Omental fat pad (tissue), 4 donors: Measurements from ENCODE around the gene ZSCAN20. TPM values are rescaled to one million over a fixed set of nuclear protein-coding genes. Genes with fewer than 3 reads are reported as not detected.

Source experiments
- ATAC-seq: fragments of 150-250 bp; one replicate; pipeline ENCODE4 v1.9.1; 2016; ENCODE audit warnings: mild to moderate bottlenecking, moderate library complexity; ENCODE audit not compliant: low FRiP score
- DNase-seq: peaks from one replicate; pipeline ENCODE4 v3.0.0-alpha.2; 2019; ENCODE audit warnings: low spot score
- CTCF ChIP-seq, 3 donors: fragments of 450-650 bp; IDR thresholded peaks; one replicate each; pipeline ENCODE4 v1.5.1; 2016 to 2017; ENCODE audit warnings: antibody characterized with exemption in 3 of 3, mild to moderate bottlenecking in 3 of 3, moderate library complexity in 2 of 3
- total RNA-seq, 4 donors: library from RNA; depleted of rRNA; stranded (reverse); fragments of >200 nt; gene quantifications; one replicate each; pipeline ENCODE4 v1.1.0, GENCODE V29; 2016

The ZSCAN20 gene
- total RNA-seq, 4 donors from 2014 or later: 2.2 to 7.4 (median 3.9) TPM

- no peak for TF ChIP-seq CTCF (IDR thresholded peaks at IDR 0.05)
- ATAC-seq (no peak), DNase-seq (no peak)
These were observed 52.1 kb downstream of the ZSCAN20 start for GRCh38 chr1:33524586-33524985.

- no peak for DNase-seq
- ATAC-seq: no peak
- TF ChIP-seq CTCF (IDR thresholded peaks at IDR 0.05): no peak
These were observed 55.5 kb downstream of the ZSCAN20 start for GRCh38 chr1:33527934-33528333.

- DNase-seq: no peak
- no peak for TF ChIP-seq CTCF (IDR thresholded peaks at IDR 0.05)
- ATAC-seq: no peak
These were observed 57.5 kb downstream of the ZSCAN20 start for GRCh38 chr1:33529957-33530356.

- TF ChIP-seq CTCF (IDR thresholded peaks at IDR 0.05): no peak
- ATAC-seq: no peak
- no peak for DNase-seq
These were observed 59.8 kb downstream of the ZSCAN20 start for GRCh38 chr1:33532250-33532649.

GRCh38 chr1:33532936-33533335, 60.5 kb downstream of the ZSCAN20 start:
- DNase-seq (no peak), ATAC-seq (no peak)
- TF ChIP-seq CTCF (IDR thresholded peaks at IDR 0.05): no peak

- ATAC-seq (no peak), DNase-seq (no peak)
- TF ChIP-seq CTCF (IDR thresholded peaks at IDR 0.05): no peak
These were observed 62.9 kb downstream of the ZSCAN20 start for GRCh38 chr1:33535334-33535733.

GRCh38 chr1:33537885-33538284, 65.4 kb downstream of the ZSCAN20 start:
- no peak for TF ChIP-seq CTCF (IDR thresholded peaks at IDR 0.05)
- no peak for ATAC-seq
- DNase-seq: no peak
